ENCODE measurements around the gene TSPAN15. TPM values are rescaled to one million over a fixed set of nuclear protein-coding genes. Genes with fewer than 3 reads are reported as not detected.

The TSPAN15 gene
- total and polyA plus RNA-seq, 8 donors = 34.4 to 67.9 (median 41.5) TPM

DNA sequence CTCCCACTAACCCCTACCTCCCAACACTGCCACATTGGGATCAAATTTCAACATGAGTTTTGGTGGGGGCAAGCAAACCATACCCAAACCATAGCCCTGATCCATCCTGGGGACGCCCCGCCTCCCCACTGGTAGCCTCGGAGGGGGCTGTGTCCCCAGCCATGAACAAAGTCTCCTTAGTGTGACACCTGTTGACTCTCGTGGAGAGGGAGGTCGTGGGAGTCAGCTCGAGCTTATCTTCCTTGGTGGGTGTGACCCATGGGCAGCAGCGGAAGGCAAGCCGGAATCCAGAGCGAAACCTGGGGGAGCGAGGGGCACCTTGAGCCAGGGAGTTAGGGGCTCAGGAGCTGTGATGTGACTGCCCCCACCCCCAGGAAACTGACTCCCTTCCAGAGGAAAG lies 46.5 kb upstream of the TSPAN15 start:
- H3K4me1 ChIP-seq = peaks cover 7 to 37% of the 10 kb centered on the region in 2 donors
- DNase-seq = no peak
- ATAC-seq = no peak
- no peak overlapping the region for H3K4me3 ChIP-seq
- intact Hi-C loops (cut with DNase I) = no loop called here
- TF ChIP-seq, protein P1, sequence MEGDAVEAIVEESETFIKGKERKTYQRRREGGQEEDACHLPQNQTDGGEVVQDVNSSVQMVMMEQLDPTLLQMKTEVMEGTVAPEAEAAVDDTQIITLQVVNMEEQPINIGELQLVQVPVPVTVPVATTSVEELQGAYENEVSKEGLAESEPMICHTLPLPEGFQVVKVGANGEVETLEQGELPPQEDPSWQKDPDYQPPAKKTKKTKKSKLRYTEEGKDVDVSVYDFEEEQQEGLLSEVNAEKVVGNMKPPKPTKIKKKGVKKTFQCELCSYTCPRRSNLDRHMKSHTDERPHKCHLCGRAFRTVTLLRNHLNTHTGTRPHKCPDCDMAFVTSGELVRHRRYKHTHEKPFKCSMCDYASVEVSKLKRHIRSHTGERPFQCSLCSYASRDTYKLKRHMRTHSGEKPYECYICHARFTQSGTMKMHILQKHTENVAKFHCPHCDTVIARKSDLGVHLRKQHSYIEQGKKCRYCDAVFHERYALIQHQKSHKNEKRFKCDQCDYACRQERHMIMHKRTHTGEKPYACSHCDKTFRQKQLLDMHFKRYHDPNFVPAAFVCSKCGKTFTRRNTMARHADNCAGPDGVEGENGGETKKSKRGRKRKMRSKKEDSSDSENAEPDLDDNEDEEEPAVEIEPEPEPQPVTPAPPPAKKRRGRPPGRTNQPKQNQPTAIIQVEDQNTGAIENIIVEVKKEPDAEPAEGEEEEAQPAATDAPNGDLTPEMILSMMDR (IDR thresholded peaks at IDR 0.05) = no peak
- peaks cover 0 to 46% of the 10 kb centered on the region in 2 donors for H3K36me3 ChIP-seq
- no peaks in the 10 kb centered on the region for H3K27me3 ChIP-seq
- no peak overlapping the region for H3K27ac ChIP-seq
- no peaks in the 10 kb centered on the region for H3K9me3 ChIP-seq

DNA sequence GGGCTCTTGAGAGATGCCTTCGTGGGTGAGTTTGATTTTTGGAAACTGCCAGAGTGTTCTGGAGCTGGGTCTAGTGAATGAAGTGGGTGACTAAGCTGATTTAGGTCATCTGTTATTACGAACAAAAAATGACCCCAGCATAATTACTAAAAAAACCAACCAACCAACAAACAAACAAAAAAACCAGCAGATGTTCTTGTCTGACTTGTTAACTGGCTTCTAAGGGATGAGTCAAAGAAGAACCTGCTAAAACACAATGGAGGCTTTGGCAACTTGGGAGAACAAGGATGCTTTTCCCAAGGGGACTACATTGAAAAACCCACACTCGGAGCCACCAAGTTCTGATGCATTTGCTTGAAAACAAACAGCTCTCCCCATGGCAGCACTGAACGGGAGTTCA lies 46.0 kb upstream of the TSPAN15 start:
- intact Hi-C loops (cut with DNase I) = no loop called here
- Histone ChIP-seq H3K27me3 (no peaks in the 10 kb centered on the region), H3K36me3 (peaks cover 0 to 42% of the 10 kb centered on the region in 2 donors), H3K27ac (no peak overlapping the region), H3K9me3 (no peaks in the 10 kb centered on the region), H3K4me1 (peaks cover 7 to 40% of the 10 kb centered on the region in 2 donors), H3K4me3 (no peak overlapping the region)
- no peak for DNase-seq
- TF ChIP-seq, protein P1 (IDR thresholded peaks at IDR 0.05) = no peak
- no peak for ATAC-seq

- intact Hi-C loops (cut with DNase I) = no loop called here
- H3K4me1 ChIP-seq = peaks cover 7 to 40% of the 10 kb centered on the region in 2 donors
- no peak overlapping the region for H3K4me3 ChIP-seq
- H3K9me3 ChIP-seq = no peaks in the 10 kb centered on the region
- H3K36me3 ChIP-seq = peaks cover 0 to 31% of the 10 kb centered on the region in 2 donors
- H3K27me3 ChIP-seq = no peaks in the 10 kb centered on the region
- ATAC-seq (no peak), DNase-seq (peak in 1 of 4 donors; percentile 45)
- H3K27ac ChIP-seq = peak overlapping the region; percentile 11 to 13
- TF ChIP-seq, protein P1 (IDR thresholded peaks at IDR 0.05) = no peak
Observed at GRCh38 chr10:69406302-69406811, 44.9 kb upstream of the TSPAN15 start.

DNA sequence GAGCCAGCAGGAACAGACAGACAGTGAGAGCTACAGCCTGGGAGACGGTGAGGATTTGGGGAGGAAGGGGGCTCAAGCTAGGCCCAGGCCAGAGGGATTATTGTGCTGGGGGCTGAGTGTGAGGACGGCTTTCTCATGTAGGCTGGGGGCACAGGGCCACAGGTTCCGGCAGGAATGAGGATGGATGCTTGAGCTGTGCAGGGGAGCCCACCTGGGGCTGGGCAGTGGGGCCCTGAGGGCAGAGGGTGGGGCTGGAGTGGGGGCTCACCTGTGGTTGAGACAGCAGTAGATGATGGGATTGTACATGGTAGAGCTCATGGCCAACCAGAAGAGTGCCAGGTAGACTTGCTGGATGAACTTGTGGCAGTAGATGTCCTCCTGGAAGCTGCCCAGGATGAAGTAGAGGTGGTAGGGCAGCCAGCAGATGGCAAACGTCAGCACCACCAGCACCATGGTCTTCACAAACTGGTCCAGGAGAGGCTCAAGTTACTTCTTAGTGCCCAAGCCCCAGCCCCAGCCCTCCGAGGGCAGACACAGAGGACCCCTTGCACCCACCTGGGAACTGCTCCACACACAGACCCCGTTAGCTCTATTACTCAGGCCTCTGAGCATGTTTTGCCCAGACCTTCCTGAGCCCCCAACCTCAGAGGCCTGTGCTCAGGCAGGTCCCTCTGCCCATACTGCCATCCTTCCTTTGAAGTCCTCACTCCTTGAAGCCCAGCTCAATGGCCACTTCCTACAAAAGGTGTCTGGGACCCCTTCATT lies 44.3 kb upstream of the TSPAN15 start:
- TF ChIP-seq, protein P1 (IDR thresholded peaks at IDR 0.05) = no peak
- peaks cover 7 to 40% of the 10 kb centered on the region in 2 donors for H3K4me1 ChIP-seq
- no peaks in the 10 kb centered on the region for H3K27me3 ChIP-seq
- no peaks in the 10 kb centered on the region for H3K9me3 ChIP-seq
- no peak for ATAC-seq
- peak overlapping the region; percentile 11 to 13 for H3K27ac ChIP-seq
- DNase-seq = no peak
- H3K4me3 ChIP-seq = no peak overlapping the region
- H3K36me3 ChIP-seq = peaks cover 0 to 24% of the 10 kb centered on the region in 2 donors
- intact Hi-C loops (cut with DNase I) = no loop called here

- peaks cover 7 to 40% of the 10 kb centered on the region in 2 donors for H3K4me1 ChIP-seq
- H3K36me3 ChIP-seq = peaks cover 0 to 17% of the 10 kb centered on the region in 2 donors
- TF ChIP-seq, protein P1 (IDR thresholded peaks at IDR 0.05) = no peak
- ATAC-seq (peak; percentile 6), DNase-seq (no peak)
- H3K27me3 ChIP-seq = no peaks in the 10 kb centered on the region
- H3K27ac ChIP-seq = peak overlapping the region; percentile 71 to 90
- peak overlapping the region in 1 of 2 donors; percentile 35 for H3K4me3 ChIP-seq
- no peaks in the 10 kb centered on the region for H3K9me3 ChIP-seq
- intact Hi-C loops (cut with DNase I) = no loop called here
Observed at GRCh38 chr10:69407621-69408301, 43.5 kb upstream of the TSPAN15 start.

Measured in left lung (tissue), 10 donors.